ENCODE results near the gene PPP1R1C. TPM values are rescaled to one million over a fixed set of nuclear protein-coding genes. Genes with fewer than 3 reads are reported as not detected.
"Not testable (repeated sequence)": the region's sequence is repeated elsewhere in the genome, so short reads cannot be mapped to it uniquely, and the experiment has no call there.

The PPP1R1C gene
- total RNA-seq, 1 experiment from 2014 or later, result 2.8 TPM

- Histone ChIP-seq H3K4me3 (ENCODE audit: low read depth, low read length) (no peak overlapping the region), H3K36me3 (ENCODE audit: control insufficient read depth, insufficient read depth, low read length) (no peaks in the 10 kb centered on the region), H3K4me1 (peaks cover 14% of the 10 kb centered on the region), H3K9me3 (no peaks in the 10 kb centered on the region), H3K27me3 (replicated peaks; ENCODE audit: control insufficient read depth, insufficient read depth, low read length) (no peaks in the 10 kb centered on the region)
- no peaks in the 10 kb centered on the region for H3K27me3 Mint-ChIP-seq (ENCODE audit: insufficient read depth, unreplicated experiment)
- no peak overlapping the region for H3K4me3 Mint-ChIP-seq (ENCODE audit: unreplicated experiment)
- ChIA-PET POLR2A (no interaction called here), CTCF (no interaction called here)
- no peak overlapping the region for H3K27ac Mint-ChIP-seq (ENCODE audit: unreplicated experiment)
- no peaks in the 10 kb centered on the region for H3K36me3 Mint-ChIP-seq (ENCODE audit: insufficient read depth, unreplicated experiment)
- no peaks in the 10 kb centered on the region for H3K9me3 Mint-ChIP-seq (ENCODE audit: unreplicated experiment)
- TF ChIP-seq, protein P1, sequence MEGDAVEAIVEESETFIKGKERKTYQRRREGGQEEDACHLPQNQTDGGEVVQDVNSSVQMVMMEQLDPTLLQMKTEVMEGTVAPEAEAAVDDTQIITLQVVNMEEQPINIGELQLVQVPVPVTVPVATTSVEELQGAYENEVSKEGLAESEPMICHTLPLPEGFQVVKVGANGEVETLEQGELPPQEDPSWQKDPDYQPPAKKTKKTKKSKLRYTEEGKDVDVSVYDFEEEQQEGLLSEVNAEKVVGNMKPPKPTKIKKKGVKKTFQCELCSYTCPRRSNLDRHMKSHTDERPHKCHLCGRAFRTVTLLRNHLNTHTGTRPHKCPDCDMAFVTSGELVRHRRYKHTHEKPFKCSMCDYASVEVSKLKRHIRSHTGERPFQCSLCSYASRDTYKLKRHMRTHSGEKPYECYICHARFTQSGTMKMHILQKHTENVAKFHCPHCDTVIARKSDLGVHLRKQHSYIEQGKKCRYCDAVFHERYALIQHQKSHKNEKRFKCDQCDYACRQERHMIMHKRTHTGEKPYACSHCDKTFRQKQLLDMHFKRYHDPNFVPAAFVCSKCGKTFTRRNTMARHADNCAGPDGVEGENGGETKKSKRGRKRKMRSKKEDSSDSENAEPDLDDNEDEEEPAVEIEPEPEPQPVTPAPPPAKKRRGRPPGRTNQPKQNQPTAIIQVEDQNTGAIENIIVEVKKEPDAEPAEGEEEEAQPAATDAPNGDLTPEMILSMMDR (IDR thresholded peaks at IDR 0.05; ENCODE audit: insufficient read depth in 1 of 2, low read depth in 1 of 2, low read length in 1 of 2, severe bottlenecking in 1 of 2, unreplicated experiment in 1 of 2), result no peak
- BruUV-seq (replicated peaks), result no TSS peak
- H3K4me1 Mint-ChIP-seq (ENCODE audit: low read depth, unreplicated experiment), result peaks cover 17% of the 10 kb centered on the region
- no peak for DNase-seq
- intact Hi-C loops (cut with micrococcal nuclease; ENCODE audit: unreplicated experiment), result loop anchor here (10.0 kb wide), 1 partner anchor 120 kb away; no protein-coding TSS in a partner anchor
Observed at GRCh38 chr2:181955010-181955409, 30.6 kb upstream of the PPP1R1C start.

DNA sequence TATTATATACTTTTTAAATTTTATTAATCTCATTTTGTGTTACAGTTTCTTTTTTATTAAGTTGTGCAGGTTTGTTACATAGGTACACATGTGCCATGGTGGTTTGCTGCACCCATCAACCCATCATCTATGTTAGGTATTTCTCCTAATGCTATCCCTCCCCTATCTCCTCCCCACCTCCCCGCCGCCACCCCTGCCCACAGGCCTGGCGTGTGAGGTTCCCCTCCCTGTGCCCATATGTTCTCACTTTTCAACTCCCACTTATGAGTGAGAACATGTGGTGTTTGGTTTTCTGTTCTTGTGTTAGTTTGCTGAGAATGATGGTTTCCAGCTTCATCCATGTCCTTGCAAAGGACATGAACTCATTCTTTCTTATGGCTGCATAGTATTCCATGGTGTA lies 29.8 kb upstream of the PPP1R1C start:
- H3K4me3 ChIP-seq (ENCODE audit: low read depth, low read length); H3K9me3 ChIP-seq; H3K4me3 Mint-ChIP-seq (ENCODE audit: unreplicated experiment); H3K27me3 Mint-ChIP-seq (ENCODE audit: insufficient read depth, unreplicated experiment); H3K36me3 Mint-ChIP-seq (ENCODE audit: insufficient read depth, unreplicated experiment); BruUV-seq (replicated peaks); POLR2A ChIA-PET; DNase-seq; H3K9me3 Mint-ChIP-seq (ENCODE audit: unreplicated experiment); H3K27ac Mint-ChIP-seq (ENCODE audit: unreplicated experiment); CTCF ChIA-PET; H3K27me3 ChIP-seq (replicated peaks; ENCODE audit: control insufficient read depth, insufficient read depth, low read length); H3K36me3 ChIP-seq (ENCODE audit: control insufficient read depth, insufficient read depth, low read length): not testable (repeated sequence)
- intact Hi-C loops (cut with micrococcal nuclease; ENCODE audit: unreplicated experiment), result loop anchor here (10.0 kb wide), 1 partner anchor 119 kb away; no protein-coding TSS in a partner anchor
- peaks cover 14% of the 10 kb centered on the region for H3K4me1 ChIP-seq
- H3K4me1 Mint-ChIP-seq (ENCODE audit: low read depth, unreplicated experiment), result peaks cover 17% of the 10 kb centered on the region

DNA sequence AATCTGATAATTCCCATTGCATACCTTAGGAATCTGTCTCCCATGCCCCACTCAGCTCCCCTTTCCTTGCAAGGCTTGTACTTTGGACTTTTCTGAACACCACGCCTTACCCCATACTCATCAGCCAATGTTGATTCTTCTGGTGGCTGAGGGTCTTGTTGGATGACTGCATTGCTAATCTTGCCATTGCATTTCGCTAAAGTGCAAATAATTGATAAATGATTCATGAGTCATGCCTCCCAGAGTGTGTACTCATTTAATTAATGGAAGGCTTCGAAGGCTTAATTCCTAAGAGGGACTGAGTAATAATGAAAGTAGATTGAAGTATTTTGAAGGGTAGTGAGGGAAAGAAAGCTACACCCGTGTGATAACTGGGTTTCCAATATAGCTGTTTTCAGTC lies 28.0 kb upstream of the PPP1R1C start:
- no peaks in the 10 kb centered on the region for H3K36me3 ChIP-seq (ENCODE audit: control insufficient read depth, insufficient read depth, low read length)
- H3K27ac Mint-ChIP-seq (ENCODE audit: unreplicated experiment), result no peak overlapping the region
- CTCF ChIA-PET, result no interaction called here
- no peak overlapping the region for H3K4me3 ChIP-seq (ENCODE audit: low read depth, low read length)
- no peaks in the 10 kb centered on the region for H3K9me3 Mint-ChIP-seq (ENCODE audit: unreplicated experiment)
- no peaks in the 10 kb centered on the region for H3K27me3 ChIP-seq (replicated peaks; ENCODE audit: control insufficient read depth, insufficient read depth, low read length)
- H3K36me3 Mint-ChIP-seq (ENCODE audit: insufficient read depth, unreplicated experiment), result no peaks in the 10 kb centered on the region
- POLR2A ChIA-PET, result no interaction called here
- no peaks in the 10 kb centered on the region for H3K27me3 Mint-ChIP-seq (ENCODE audit: insufficient read depth, unreplicated experiment)
- TF ChIP-seq, protein P1 (IDR thresholded peaks at IDR 0.05; ENCODE audit: insufficient read depth in 1 of 2, low read depth in 1 of 2, low read length in 1 of 2, severe bottlenecking in 1 of 2, unreplicated experiment in 1 of 2), result no peak
- H3K4me3 Mint-ChIP-seq (ENCODE audit: unreplicated experiment), result no peak overlapping the region
- peaks cover 11% of the 10 kb centered on the region for H3K4me1 ChIP-seq
- no peaks in the 10 kb centered on the region for H3K9me3 ChIP-seq
- H3K4me1 Mint-ChIP-seq (ENCODE audit: low read depth, unreplicated experiment), result peaks cover 17% of the 10 kb centered on the region
- intact Hi-C loops (cut with micrococcal nuclease; ENCODE audit: unreplicated experiment), result loop anchor here (10.0 kb wide), 1 partner anchor 117 kb away; no protein-coding TSS in a partner anchor
- no TSS peak for BruUV-seq (replicated peaks)
- no peak for DNase-seq

- DNase-seq, result no peak
- Histone ChIP-seq H3K27me3 (replicated peaks; ENCODE audit: control insufficient read depth, insufficient read depth, low read length) (no peaks in the 10 kb centered on the region), H3K4me1 (peaks cover 10% of the 10 kb centered on the region), H3K4me3 (ENCODE audit: low read depth, low read length) (no peak overlapping the region), H3K36me3 (ENCODE audit: control insufficient read depth, insufficient read depth, low read length) (no peaks in the 10 kb centered on the region), H3K9me3 (no peaks in the 10 kb centered on the region)
- ChIA-PET CTCF (no interaction called here), POLR2A (no interaction called here)
- Mint-ChIP-seq H3K4me3 (ENCODE audit: unreplicated experiment) (no peak overlapping the region), H3K9me3 (ENCODE audit: unreplicated experiment) (no peaks in the 10 kb centered on the region), H3K27ac (ENCODE audit: unreplicated experiment) (no peak overlapping the region), H3K27me3 (ENCODE audit: insufficient read depth, unreplicated experiment) (no peaks in the 10 kb centered on the region), H3K36me3 (ENCODE audit: insufficient read depth, unreplicated experiment) (no peaks in the 10 kb centered on the region), H3K4me1 (ENCODE audit: low read depth, unreplicated experiment) (peaks cover 17% of the 10 kb centered on the region)
- intact Hi-C loops (cut with micrococcal nuclease; ENCODE audit: unreplicated experiment), result loop anchor here (10.0 kb wide), 1 partner anchor 116 kb away; no protein-coding TSS in a partner anchor
- BruUV-seq (replicated peaks), result no TSS peak
- TF ChIP-seq, protein P1 (IDR thresholded peaks at IDR 0.05; ENCODE audit: insufficient read depth in 1 of 2, low read depth in 1 of 2, low read length in 1 of 2, severe bottlenecking in 1 of 2, unreplicated experiment in 1 of 2), result no peak
Observed at GRCh38 chr2:181958726-181959125, 26.9 kb upstream of the PPP1R1C start.

Data from Caco-2 (cell line).